ENCODE measurements around the gene INHA.

The INHA gene

GRCh38 chr2:219561179-219562048, 10.7 kb upstream of the INHA start:
- Histone ChIP-seq H3K4me1 (ENCODE audit: insufficient read depth, poor library complexity, severe bottlenecking) (no peaks in the 10 kb centered on the region), H3K4me3 (ENCODE audit: severe bottlenecking) (no peak overlapping the region), H3K36me3 (ENCODE audit: low read depth) (no peaks in the 10 kb centered on the region), H3K27ac (ENCODE audit: poor library complexity, severe bottlenecking) (no peak overlapping the region), H3K27me3 (ENCODE audit: insufficient read depth, poor library complexity, severe bottlenecking) (no peaks in the 10 kb centered on the region), H3K9me3 (ENCODE audit: severe bottlenecking) (no peaks in the 10 kb centered on the region)
- TF ChIP-seq, protein P1, sequence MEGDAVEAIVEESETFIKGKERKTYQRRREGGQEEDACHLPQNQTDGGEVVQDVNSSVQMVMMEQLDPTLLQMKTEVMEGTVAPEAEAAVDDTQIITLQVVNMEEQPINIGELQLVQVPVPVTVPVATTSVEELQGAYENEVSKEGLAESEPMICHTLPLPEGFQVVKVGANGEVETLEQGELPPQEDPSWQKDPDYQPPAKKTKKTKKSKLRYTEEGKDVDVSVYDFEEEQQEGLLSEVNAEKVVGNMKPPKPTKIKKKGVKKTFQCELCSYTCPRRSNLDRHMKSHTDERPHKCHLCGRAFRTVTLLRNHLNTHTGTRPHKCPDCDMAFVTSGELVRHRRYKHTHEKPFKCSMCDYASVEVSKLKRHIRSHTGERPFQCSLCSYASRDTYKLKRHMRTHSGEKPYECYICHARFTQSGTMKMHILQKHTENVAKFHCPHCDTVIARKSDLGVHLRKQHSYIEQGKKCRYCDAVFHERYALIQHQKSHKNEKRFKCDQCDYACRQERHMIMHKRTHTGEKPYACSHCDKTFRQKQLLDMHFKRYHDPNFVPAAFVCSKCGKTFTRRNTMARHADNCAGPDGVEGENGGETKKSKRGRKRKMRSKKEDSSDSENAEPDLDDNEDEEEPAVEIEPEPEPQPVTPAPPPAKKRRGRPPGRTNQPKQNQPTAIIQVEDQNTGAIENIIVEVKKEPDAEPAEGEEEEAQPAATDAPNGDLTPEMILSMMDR (IDR thresholded peaks at IDR 0.05; ENCODE audit: poor library complexity, severe bottlenecking): no peak
- peak; percentile 27 for DNase-seq (ENCODE audit: low spot score)
- ATAC-seq (ENCODE audit: low read depth): no peak

- Histone ChIP-seq H3K4me1 (ENCODE audit: insufficient read depth, poor library complexity, severe bottlenecking) (no peaks in the 10 kb centered on the region), H3K36me3 (ENCODE audit: low read depth) (no peaks in the 10 kb centered on the region), H3K9me3 (ENCODE audit: severe bottlenecking) (no peaks in the 10 kb centered on the region), H3K4me3 (ENCODE audit: severe bottlenecking) (no peak overlapping the region), H3K27me3 (ENCODE audit: insufficient read depth, poor library complexity, severe bottlenecking) (no peaks in the 10 kb centered on the region), H3K27ac (ENCODE audit: poor library complexity, severe bottlenecking) (no peak overlapping the region)
- ATAC-seq (ENCODE audit: low read depth) (no peak), DNase-seq (ENCODE audit: low spot score) (no peak)
- TF ChIP-seq, protein P1 (IDR thresholded peaks at IDR 0.05; ENCODE audit: poor library complexity, severe bottlenecking): no peak
Observed at GRCh38 chr2:219562049-219563020, 9.8 kb upstream of the INHA start.

GRCh38 chr2:219563271-219563928, 8.7 kb upstream of the INHA start:
- no peaks in the 10 kb centered on the region for H3K36me3 ChIP-seq (ENCODE audit: low read depth)
- ATAC-seq (ENCODE audit: low read depth) (no peak), DNase-seq (ENCODE audit: low spot score) (no peak)
- no peak overlapping the region for H3K4me3 ChIP-seq (ENCODE audit: severe bottlenecking)
- no peak overlapping the region for H3K27ac ChIP-seq (ENCODE audit: poor library complexity, severe bottlenecking)
- no peaks in the 10 kb centered on the region for H3K27me3 ChIP-seq (ENCODE audit: insufficient read depth, poor library complexity, severe bottlenecking)
- no peaks in the 10 kb centered on the region for H3K4me1 ChIP-seq (ENCODE audit: insufficient read depth, poor library complexity, severe bottlenecking)
- TF ChIP-seq, protein P1 (IDR thresholded peaks at IDR 0.05; ENCODE audit: poor library complexity, severe bottlenecking): no peak
- no peaks in the 10 kb centered on the region for H3K9me3 ChIP-seq (ENCODE audit: severe bottlenecking)

DNA sequence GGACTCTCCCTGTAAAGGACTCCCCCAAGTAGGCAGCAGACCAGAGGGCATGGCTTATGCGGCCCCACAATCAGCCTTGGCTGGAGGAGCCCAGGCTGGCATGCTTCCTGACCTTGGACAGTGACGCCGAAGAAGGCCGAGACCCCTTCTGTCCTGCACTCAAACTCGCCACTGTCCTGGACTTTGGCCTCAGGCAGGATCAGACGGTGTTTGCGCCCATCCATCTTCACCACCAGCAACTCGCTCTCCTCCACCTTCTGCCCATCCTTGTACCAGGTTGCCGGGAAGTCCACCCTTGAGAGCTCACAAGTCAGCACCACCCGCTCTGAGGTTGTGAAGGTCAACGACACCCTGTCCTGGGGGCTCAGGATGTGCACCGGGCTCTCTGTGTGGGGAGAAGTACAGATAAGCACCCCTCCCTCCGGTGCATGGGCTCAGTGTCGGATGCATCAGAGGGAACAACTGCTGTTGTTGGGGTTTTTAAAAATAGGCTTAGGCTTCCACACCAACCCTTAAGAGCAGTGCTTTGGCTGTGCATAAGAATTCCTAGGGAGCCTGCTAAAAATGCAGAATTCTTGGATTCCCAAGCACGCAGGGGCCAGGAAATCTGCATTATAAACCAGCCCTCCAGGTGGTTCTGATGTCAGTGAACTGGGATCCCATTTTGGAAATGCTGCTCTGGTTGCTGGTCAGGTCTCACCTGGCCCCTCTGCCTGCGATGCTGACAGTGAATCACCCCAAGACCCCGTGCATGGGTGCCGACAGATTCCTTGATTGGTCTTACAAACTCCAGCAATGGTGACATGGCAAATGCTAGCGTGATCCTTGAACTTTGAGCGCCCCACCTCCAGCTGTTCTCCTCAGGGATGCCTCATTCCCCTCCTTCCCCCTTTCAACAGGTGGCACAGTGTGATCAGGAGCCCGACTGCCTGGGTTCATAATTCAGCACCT, 6.7 kb upstream of the INHA start:
- Histone ChIP-seq H3K27ac (ENCODE audit: poor library complexity, severe bottlenecking) (no peak overlapping the region), H3K4me1 (ENCODE audit: insufficient read depth, poor library complexity, severe bottlenecking) (peaks cover 9% of the 10 kb centered on the region), H3K36me3 (ENCODE audit: low read depth) (no peaks in the 10 kb centered on the region), H3K27me3 (ENCODE audit: insufficient read depth, poor library complexity, severe bottlenecking) (no peaks in the 10 kb centered on the region), H3K4me3 (ENCODE audit: severe bottlenecking) (no peak overlapping the region), H3K9me3 (ENCODE audit: severe bottlenecking) (no peaks in the 10 kb centered on the region)
- no peak for ATAC-seq (ENCODE audit: low read depth)
- TF ChIP-seq, protein P1 (IDR thresholded peaks at IDR 0.05; ENCODE audit: poor library complexity, severe bottlenecking): no peak
- no peak for DNase-seq (ENCODE audit: low spot score)

All from RWPE2 (cell line).